Ascending aorta (tissue), 2 donors: ENCODE data around the gene MARK3. TPM values are rescaled to one million over a fixed set of nuclear protein-coding genes. Genes with fewer than 3 reads are reported as not detected.

Experiments used
- DNase-seq, 2 donors: peaks; one replicate each; pipeline ENCODE4 v3.0.0-alpha.2; 2019; ENCODE audit warnings: low spot score in 2 of 2
- H3K27ac ChIP-seq, 2 donors: fragments of 200-600 bp; sonication (generic); one replicate each; pipeline ENCODE4 v1.5.1; 2016 to 2017; ENCODE audit warnings: mild to moderate bottlenecking in 1 of 2
- H3K27me3 ChIP-seq: fragments of 200-600 bp; sonication (generic); one replicate; pipeline ENCODE4 v1.5.1; 2017
- H3K36me3 ChIP-seq, 2 donors: fragments of 200-600 bp; sonication (generic); one replicate each; pipeline ENCODE4 v1.5.1; 2016
- H3K4me1 ChIP-seq, 2 donors: fragments of 200-600 bp; sonication (generic); one replicate each; pipeline ENCODE4 v1.5.1; 2016 to 2017; ENCODE audit warnings: mild to moderate bottlenecking in 1 of 2
- H3K4me3 ChIP-seq, 2 donors: fragments of 200-600 bp; sonication (generic); one replicate each; pipeline ENCODE4 v1.5.1; 2016 to 2017; ENCODE audit warnings: mild to moderate bottlenecking in 1 of 2
- H3K9me3 ChIP-seq, 2 donors: fragments of 200-600 bp; sonication (generic); one replicate each; pipeline ENCODE4 v1.5.1; 2016
- CTCF ChIP-seq, 3 experiments: fragments of 200-600 bp in 2 of 3; fragments of 450-650 bp in 1 of 3; sonication (generic) in 2 of 3; IDR thresholded peaks; one replicate each; pipeline ENCODE4 v1.5.1; 2016 to 2019; ENCODE audit warnings: antibody characterized with exemption in 3 of 3, mild to moderate bottlenecking in 1 of 3, moderate library complexity in 1 of 3
- intact Hi-C: fragments of 100-400 bp; cut with DNase I; formaldehyde crosslinking; loops from one replicate; pipeline ENCODE4 v1.15.1; 2023
- total RNA-seq: library from RNA; depleted of rRNA; stranded (reverse); fragments of >200 nt; gene quantifications from one replicate; pipeline ENCODE4 v1.1.0, GENCODE V29; 2016

Gene MARK3
- total RNA-seq, 1 donor from 2014 or later: 78.1 TPM

DNA sequence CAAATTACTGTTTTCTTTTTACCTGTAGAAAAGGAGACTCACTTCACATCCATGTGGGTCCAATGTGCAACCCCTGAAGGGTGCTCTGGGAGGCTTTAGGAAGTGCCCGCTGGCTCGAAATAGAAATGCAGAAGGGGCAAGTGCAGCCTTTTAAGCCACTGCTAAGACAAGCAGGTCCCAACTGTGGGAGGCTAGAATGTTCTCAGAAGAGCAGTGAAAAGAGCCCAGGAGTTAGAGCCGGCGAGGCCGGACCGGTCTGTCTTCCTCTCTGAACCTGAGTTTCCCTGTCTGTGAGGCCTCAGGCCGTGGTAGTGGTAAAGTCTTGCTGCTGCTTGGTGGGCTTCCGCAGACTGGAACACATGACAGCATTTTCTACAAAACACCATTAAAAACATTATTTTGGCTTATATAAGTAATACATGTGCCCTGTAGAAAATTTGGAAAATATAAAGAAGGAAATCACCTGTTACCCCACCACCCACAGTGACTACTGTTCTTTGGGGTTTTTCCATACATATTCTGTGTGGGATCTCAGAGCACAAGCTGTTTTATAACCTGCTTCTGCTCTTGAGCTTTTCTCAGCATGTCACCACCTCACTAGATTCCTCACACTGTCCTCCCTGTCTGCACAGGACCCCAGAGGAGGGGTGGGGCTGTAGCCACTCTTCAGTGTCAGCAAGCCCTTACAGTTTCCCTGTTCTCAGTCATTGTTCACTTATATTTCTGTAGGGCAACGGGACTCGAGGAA is 131.4 kb downstream of the MARK3 start:
- Histone ChIP-seq H3K36me3 (peaks cover 0 to under 1% of the 10 kb centered on the region in 2 donors), H3K4me1 (peaks cover 29 to 51% of the 10 kb centered on the region in 2 donors), H3K9me3 (no peaks in the 10 kb centered on the region), H3K4me3 (no peak overlapping the region), H3K27me3 (no peaks in the 10 kb centered on the region), H3K27ac (peak overlapping the region; percentile 59 to 82)
- intact Hi-C loops: loop anchor here (5.0 kb wide), 1 partner anchor 111 kb away; the partner anchor contains the start of gene KLC1
- no peak for DNase-seq
- TF ChIP-seq CTCF (IDR thresholded peaks at IDR 0.05): no peak

DNA sequence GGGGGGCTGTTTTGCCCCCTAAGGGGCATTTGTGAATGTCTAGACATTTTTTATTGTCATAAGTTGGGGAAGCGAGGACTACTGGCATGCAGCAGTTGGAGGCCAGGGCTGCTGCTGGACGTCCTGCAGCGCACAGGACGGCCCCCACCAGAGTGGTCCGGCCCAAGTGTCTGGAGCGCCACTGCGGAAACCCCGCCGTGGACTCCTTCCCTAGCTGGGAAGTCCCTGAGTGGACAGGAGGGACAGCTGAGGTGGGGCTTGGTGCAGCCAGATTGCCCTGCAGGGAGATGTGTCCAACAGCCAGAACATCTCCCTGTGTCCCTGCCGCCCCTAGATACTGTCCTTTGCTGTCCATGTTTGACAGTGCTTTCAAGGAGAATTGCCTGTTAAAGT is 132.0 kb downstream of the MARK3 start:
- no peak for TF ChIP-seq CTCF (IDR thresholded peaks at IDR 0.05)
- peaks cover 33 to 51% of the 10 kb centered on the region in 2 donors for H3K4me1 ChIP-seq
- no peaks in the 10 kb centered on the region for H3K27me3 ChIP-seq
- no peak overlapping the region for H3K4me3 ChIP-seq
- H3K9me3 ChIP-seq: no peaks in the 10 kb centered on the region
- no peaks in the 10 kb centered on the region for H3K36me3 ChIP-seq
- H3K27ac ChIP-seq: peak overlapping the region; percentile 79 to 82
- DNase-seq: no peak
- intact Hi-C loops: loop anchor here (5.0 kb wide), 1 partner anchor 110 kb away; the partner anchor contains the start of gene KLC1

DNA sequence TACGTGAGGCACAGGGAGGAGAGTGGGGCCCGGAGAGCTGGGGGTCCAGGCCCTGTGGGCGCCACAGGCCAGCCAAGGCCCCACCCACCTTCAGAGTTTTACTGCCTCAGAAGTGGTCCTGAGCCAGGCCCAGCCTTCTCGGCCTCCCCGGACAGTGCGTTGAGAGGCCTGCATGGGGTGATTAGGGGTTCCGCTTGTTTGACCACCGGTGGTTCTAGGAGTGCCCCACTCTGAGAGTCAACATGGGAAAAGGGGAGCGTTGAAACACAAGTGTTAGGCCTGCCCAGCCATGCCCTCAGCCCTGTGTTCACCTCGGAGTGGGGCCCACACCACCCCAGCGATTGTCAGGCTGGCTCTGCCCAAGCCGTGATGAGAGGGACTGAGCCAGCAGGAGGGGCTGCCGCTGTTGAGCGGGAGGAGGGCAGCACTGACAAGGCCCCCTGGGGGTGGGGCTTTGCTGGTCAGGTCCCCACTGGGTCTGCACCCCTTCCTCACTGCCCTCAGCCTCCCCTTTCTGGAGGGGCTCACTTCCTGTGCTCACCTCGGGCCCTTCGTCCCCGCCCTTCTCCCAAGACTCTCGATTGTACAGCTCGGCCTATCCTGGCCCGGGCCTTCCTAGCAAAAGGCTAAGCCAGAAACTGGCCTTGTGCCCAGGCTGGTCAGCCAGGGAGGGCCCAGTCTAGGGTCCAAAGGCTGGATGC is 132.7 kb downstream of the MARK3 start:
- Histone ChIP-seq H3K36me3 (no peaks in the 10 kb centered on the region), H3K27me3 (no peaks in the 10 kb centered on the region), H3K4me1 (peaks cover 30 to 45% of the 10 kb centered on the region in 2 donors), H3K9me3 (no peaks in the 10 kb centered on the region), H3K4me3 (no peak overlapping the region), H3K27ac (peak overlapping the region; percentile 79 to 82)
- DNase-seq: no peak
- no peak for TF ChIP-seq CTCF (IDR thresholded peaks at IDR 0.05)
- intact Hi-C loops: loop anchor here (1.0 to 5.0 kb wide), 2 partner anchors 29 to 109 kb away; partner anchors contain the start of gene KLC1

GRCh38 chr14:103518422-103519042 is 133.3 kb downstream of the MARK3 start:
- H3K27me3 ChIP-seq: no peaks in the 10 kb centered on the region
- TF ChIP-seq CTCF (IDR thresholded peaks at IDR 0.05): peak; percentile 87 to 96 (median 89)
- intact Hi-C loops: loop anchor here (1.0 to 5.0 kb wide), 2 partner anchors 29 to 109 kb away; partner anchors contain the start of gene KLC1
- H3K36me3 ChIP-seq: no peaks in the 10 kb centered on the region
- DNase-seq: no peak
- peak overlapping the region; percentile 79 to 82 for H3K27ac ChIP-seq
- H3K4me1 ChIP-seq: peaks cover 31 to 43% of the 10 kb centered on the region in 2 donors
- no peak overlapping the region for H3K4me3 ChIP-seq
- H3K9me3 ChIP-seq: no peaks in the 10 kb centered on the region

GRCh38 chr14:103519043-103519836 is 134.0 kb downstream of the MARK3 start:
- no peak overlapping the region for H3K4me3 ChIP-seq
- peak overlapping the region; percentile 79 to 82 for H3K27ac ChIP-seq
- H3K9me3 ChIP-seq: no peaks in the 10 kb centered on the region
- no peak for DNase-seq
- TF ChIP-seq CTCF (IDR thresholded peaks at IDR 0.05): no peak
- H3K36me3 ChIP-seq: no peaks in the 10 kb centered on the region
- H3K4me1 ChIP-seq: peaks cover 25 to 37% of the 10 kb centered on the region in 2 donors
- no peaks in the 10 kb centered on the region for H3K27me3 ChIP-seq
- intact Hi-C loops: loop anchor here (5.0 kb wide), 1 partner anchor 108 kb away; the partner anchor contains the start of gene KLC1
